Measurements from ENCODE around the gene CACTIN. TPM values are rescaled to one million over a fixed set of nuclear protein-coding genes. Genes with fewer than 3 reads are reported as not detected.

Gene CACTIN
- total and polyA plus RNA-seq, 5 donors from 2014 or later: 2.9 to 32.7 (median 9.1) TPM

Other genes starting within 250 kb of the CACTIN start
- gene SMIM24, start 146.3 kb downstream of the CACTIN start, total RNA-seq: 1.4 TPM
- gene SMIM24, start 146.3 kb downstream of the CACTIN start, polyA plus RNA-seq: not detected
- gene SMIM44, start 143.3 kb downstream of the CACTIN start, total RNA-seq: not detected
- not detected for gene SMIM44, start 143.3 kb downstream of the CACTIN start, polyA plus RNA-seq
- 3.5 TPM for gene DOHH, start 126.1 kb downstream of the CACTIN start, total RNA-seq
- gene DOHH, start 126.1 kb downstream of the CACTIN start, polyA plus RNA-seq: 10 to 100 TPM in 2 of 4 donors, 1 to 10 TPM in 2; 6.0 to 13.9 (median 8.9) TPM
- gene FZR1, start 120.5 kb downstream of the CACTIN start, total RNA-seq: 107 TPM
- gene FZR1, start 120.5 kb downstream of the CACTIN start, polyA plus RNA-seq: 10 to 100 TPM in 2 of 4 donors, 1 to 10 TPM in 2; 9.1 to 11.4 (median 10.3) TPM
- gene TEKTIP1, start 87.6 kb downstream of the CACTIN start, total RNA-seq: 10.9 TPM
- gene TEKTIP1, start 87.6 kb downstream of the CACTIN start, polyA plus RNA-seq: under 1 TPM in 1 of 4 donors, not detected in 3; 0.44 TPM
- gene MFSD12, start 69.2 kb downstream of the CACTIN start, total RNA-seq: 63.8 TPM
- 10 to 100 TPM; 28.5 to 39.8 (median 33.7) TPM for gene MFSD12, start 69.2 kb downstream of the CACTIN start, polyA plus RNA-seq
- gene HMG20B, start 53.8 kb downstream of the CACTIN start, total RNA-seq: 47.8 TPM
- 10 to 100 TPM; 35.4 to 49.3 (median 40.6) TPM for gene HMG20B, start 53.8 kb downstream of the CACTIN start, polyA plus RNA-seq
- 0.52 TPM for gene GIPC3, start 41.3 kb downstream of the CACTIN start, total RNA-seq
- under 1 TPM in 1 of 4 donors, not detected in 3; 0.10 TPM for gene GIPC3, start 41.3 kb downstream of the CACTIN start, polyA plus RNA-seq
- gene TBXA2R, start 19.9 kb downstream of the CACTIN start, total RNA-seq: 1.7 TPM
- under 1 TPM in 3 of 4 donors, not detected in 1; 0.19 to 0.85 (median 0.61) TPM for gene TBXA2R, start 19.9 kb downstream of the CACTIN start, polyA plus RNA-seq
- 28.1 TPM for gene PIP5K1C, start 73.7 kb upstream of the CACTIN start, total RNA-seq
- 1 to 10 TPM; 3.8 to 5.7 (median 4.2) TPM for gene PIP5K1C, start 73.7 kb upstream of the CACTIN start, polyA plus RNA-seq
- 20.6 TPM for gene TJP3, start 81.6 kb upstream of the CACTIN start, total RNA-seq
- 10 to 100 TPM; 22.9 to 34.4 (median 29.9) TPM for gene TJP3, start 81.6 kb upstream of the CACTIN start, polyA plus RNA-seq
- gene APBA3, start 134.9 kb upstream of the CACTIN start, total RNA-seq: 81.0 TPM
- gene APBA3, start 134.9 kb upstream of the CACTIN start, polyA plus RNA-seq: 10 to 100 TPM; 35.0 to 50.2 (median 44.2) TPM
- 98.0 TPM for gene MRPL54, start 135.9 kb upstream of the CACTIN start, total RNA-seq
- gene MRPL54, start 135.9 kb upstream of the CACTIN start, polyA plus RNA-seq: 100 to 1,000 TPM; 143 to 208 (median 177) TPM
- gene RAX2, start 145.4 kb upstream of the CACTIN start, total RNA-seq: not detected
- under 1 TPM in 2 of 4 donors, not detected in 2; 0.08 to 0.09 TPM for gene RAX2, start 145.4 kb upstream of the CACTIN start, polyA plus RNA-seq
- 1.4 TPM for gene MATK, start 159.6 kb upstream of the CACTIN start, total RNA-seq
- 1 to 10 TPM; 1.4 to 4.7 (median 2.3) TPM for gene MATK, start 159.6 kb upstream of the CACTIN start, polyA plus RNA-seq
- not detected for gene ZFR2, start 242.2 kb upstream of the CACTIN start, total RNA-seq
- gene ZFR2, start 242.2 kb upstream of the CACTIN start, polyA plus RNA-seq: 1 to 10 TPM in 1 of 4 donors, under 1 TPM in 3; 0.06 to 1.3 (median 0.57) TPM